Lower leg skin (tissue), 3 donors: ENCODE results near the gene FAM199X.
"Not testable (repeated sequence)": the region's sequence is repeated elsewhere in the genome, so short reads cannot be mapped to it uniquely, and the experiment has no call there.

Source experiments
- POLR2A ChIP-seq, 2 donors: fragments of 450-650 bp; IDR thresholded peaks; one replicate each; pipeline ENCODE4 v1.6.1; 2016 to 2017; ENCODE audit warnings: antibody characterized with exemption in 2 of 2, mild to moderate bottlenecking in 1 of 2, moderate library complexity in 1 of 2
- TF ChIP-seq, protein P1 (sequence below), 3 donors: fragments of 450-650 bp; IDR thresholded peaks; one replicate each; pipeline ENCODE4 v1.5.1; 2016; ENCODE audit warnings: antibody characterized with exemption in 3 of 3, mild to moderate bottlenecking in 3 of 3, moderate library complexity in 2 of 3

DNA sequence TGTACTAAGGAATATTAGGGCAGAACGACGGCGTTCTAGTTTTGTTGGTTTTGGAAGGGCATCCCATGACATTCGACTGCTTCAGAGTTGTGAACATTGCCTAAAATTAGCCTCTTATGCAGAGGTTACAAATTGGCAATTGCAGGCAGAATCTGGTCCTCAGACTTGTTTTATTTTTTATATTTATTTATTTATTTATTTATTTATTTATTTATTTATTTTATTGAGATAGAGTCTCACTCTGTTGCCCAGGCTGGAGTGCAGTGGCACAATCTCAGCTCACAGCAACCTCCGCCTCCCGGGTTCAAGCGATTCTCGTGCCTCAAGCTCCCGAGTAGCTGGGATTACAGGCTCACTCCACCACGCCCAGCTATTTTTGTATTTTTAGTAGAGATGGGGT is 63.8 kb downstream of the FAM199X start:
- TF ChIP-seq POLR2A (IDR thresholded peaks at IDR 0.05): not testable (repeated sequence)
- TF ChIP-seq, protein P1, sequence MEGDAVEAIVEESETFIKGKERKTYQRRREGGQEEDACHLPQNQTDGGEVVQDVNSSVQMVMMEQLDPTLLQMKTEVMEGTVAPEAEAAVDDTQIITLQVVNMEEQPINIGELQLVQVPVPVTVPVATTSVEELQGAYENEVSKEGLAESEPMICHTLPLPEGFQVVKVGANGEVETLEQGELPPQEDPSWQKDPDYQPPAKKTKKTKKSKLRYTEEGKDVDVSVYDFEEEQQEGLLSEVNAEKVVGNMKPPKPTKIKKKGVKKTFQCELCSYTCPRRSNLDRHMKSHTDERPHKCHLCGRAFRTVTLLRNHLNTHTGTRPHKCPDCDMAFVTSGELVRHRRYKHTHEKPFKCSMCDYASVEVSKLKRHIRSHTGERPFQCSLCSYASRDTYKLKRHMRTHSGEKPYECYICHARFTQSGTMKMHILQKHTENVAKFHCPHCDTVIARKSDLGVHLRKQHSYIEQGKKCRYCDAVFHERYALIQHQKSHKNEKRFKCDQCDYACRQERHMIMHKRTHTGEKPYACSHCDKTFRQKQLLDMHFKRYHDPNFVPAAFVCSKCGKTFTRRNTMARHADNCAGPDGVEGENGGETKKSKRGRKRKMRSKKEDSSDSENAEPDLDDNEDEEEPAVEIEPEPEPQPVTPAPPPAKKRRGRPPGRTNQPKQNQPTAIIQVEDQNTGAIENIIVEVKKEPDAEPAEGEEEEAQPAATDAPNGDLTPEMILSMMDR (IDR thresholded peaks at IDR 0.05): not testable (repeated sequence)
